ENCODE data around the gene SPON2. TPM values are rescaled to one million over a fixed set of nuclear protein-coding genes. Genes with fewer than 3 reads are reported as not detected.

The SPON2 gene
- total RNA-seq, 2 experiments from 2014 or later = 18.5 to 18.8 TPM

DNA sequence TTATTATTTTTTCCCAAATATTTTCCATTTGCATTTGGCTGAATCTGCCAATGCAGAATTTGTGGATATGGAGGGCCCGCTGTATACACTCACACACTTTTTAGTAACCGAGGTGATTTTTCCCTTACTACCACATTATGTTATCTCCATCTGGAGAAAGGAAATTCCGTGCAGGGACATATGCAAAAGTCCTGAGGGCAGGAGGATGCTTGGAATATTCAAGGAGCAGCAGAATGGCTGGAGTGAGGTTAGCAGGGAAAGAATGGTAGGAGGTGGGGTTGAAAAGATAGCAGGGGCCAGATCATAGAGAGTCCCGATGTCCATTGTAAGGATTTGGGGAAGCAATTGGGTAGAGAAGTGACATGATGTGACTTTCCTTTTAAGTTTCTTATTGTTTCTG, 47.6 kb downstream of the SPON2 start:
- H3K9me3 Mint-ChIP-seq = no peaks in the 10 kb centered on the region
- POLR2A ChIA-PET = no interaction called here
- no peaks in the 10 kb centered on the region for H3K36me3 Mint-ChIP-seq
- no peak overlapping the region for H3K27ac Mint-ChIP-seq
- ATAC-seq (ENCODE audit: low read depth) (no peak), DNase-seq (no peak)
- H3K27me3 Mint-ChIP-seq = peaks cover 23% of the 10 kb centered on the region
- H3K4me3 Mint-ChIP-seq = no peak overlapping the region
- H3K4me1 Mint-ChIP-seq = no peaks in the 10 kb centered on the region

DNA sequence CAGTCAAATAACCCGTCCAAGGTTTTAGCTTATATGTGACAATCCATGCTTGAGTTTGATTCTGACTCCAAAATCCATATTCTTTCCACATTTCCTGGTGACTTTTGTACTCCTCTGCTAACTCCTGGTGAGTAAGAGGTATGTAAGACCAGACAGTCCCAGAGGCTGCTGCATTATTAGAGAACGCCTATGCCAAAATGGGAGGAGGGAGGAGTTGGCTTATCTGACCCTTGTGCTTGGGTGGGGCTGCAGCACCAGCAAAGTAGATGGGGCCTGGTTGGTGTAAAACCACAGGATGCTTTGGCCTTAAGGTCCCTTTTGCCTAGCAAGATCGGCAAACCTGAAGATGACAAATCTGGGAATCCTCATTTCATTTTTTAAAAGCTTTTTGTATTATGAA, 49.9 kb downstream of the SPON2 start:
- Mint-ChIP-seq H3K4me1 (peaks cover 2% of the 10 kb centered on the region), H3K36me3 (peaks cover 2% of the 10 kb centered on the region), H3K4me3 (no peak overlapping the region), H3K9me3 (no peaks in the 10 kb centered on the region), H3K27ac (no peak overlapping the region), H3K27me3 (peaks cover 26% of the 10 kb centered on the region)
- ATAC-seq (ENCODE audit: low read depth) = no peak
- POLR2A ChIA-PET = no interaction called here
- DNase-seq = no peak

Other genes starting within 250 kb of the SPON2 start
- 100 to 1,000 TPM; 169 to 182 TPM for gene GAK, start 240.3 kb downstream of the SPON2 start, total RNA-seq
- gene TMEM175, start 240.1 kb downstream of the SPON2 start, total RNA-seq = 10 to 100 TPM; 38.2 to 39.8 TPM
- 10 to 100 TPM; 31.3 to 32.4 TPM for gene DGKQ, start 199.0 kb downstream of the SPON2 start, total RNA-seq
- 10 to 100 TPM; 37.5 to 38.7 TPM for gene IDUA, start 185.5 kb downstream of the SPON2 start, total RNA-seq
- gene SLC26A1, start 179.2 kb downstream of the SPON2 start, total RNA-seq = under 1 TPM; 0.25 to 0.65 TPM
- gene FGFRL1, start 161.0 kb downstream of the SPON2 start, total RNA-seq = 10 to 100 TPM; 15.5 to 19.1 TPM
- gene RNF212, start 59.0 kb downstream of the SPON2 start, total RNA-seq = 1 to 10 TPM; 7.3 to 8.1 TPM
- gene CTBP1, start 76.5 kb upstream of the SPON2 start, total RNA-seq = 100 to 1,000 TPM; 194 to 211 TPM
- 10 to 100 TPM; 73.2 to 82.9 TPM for gene MAEA, start 117.3 kb upstream of the SPON2 start, total RNA-seq
- gene UVSSA, start 174.6 kb upstream of the SPON2 start, total RNA-seq = 10 to 100 TPM; 30.0 to 30.9 TPM
- not detected for gene NKX1-1, start 233.9 kb upstream of the SPON2 start, total RNA-seq

Data from activated naive CD8-positive, alpha-beta T cell treated with anti-CD3 and anti-CD28 coated beads, Interleukin-2, amount 10 ng/mL, durations not matched to agents 7 days and 5 days (primary cell).